Transverse colon (tissue), 3 donors: Measurements from ENCODE around the gene SYT3.

Experiments
- POLR2A ChIP-seq: fragments of 450-650 bp; IDR thresholded peaks from one replicate; pipeline ENCODE4 v1.6.1; 2016; ENCODE audit warnings: antibody characterized with exemption, mild to moderate bottlenecking, moderate library complexity
- TF ChIP-seq, protein P1 (sequence below), 5 experiments: fragments of 200-600 bp in 3 of 5; fragments of 450-650 bp in 2 of 5; sonication (generic) in 3 of 5; IDR thresholded peaks; 1 replicate in 2 of 5; 2 replicates in 3 of 5; pipeline ENCODE4 v1.5.1; 2016 to 2017; ENCODE audit warnings: antibody characterized with exemption in 5 of 5, inconsistent platforms in 3 of 5, mild to moderate bottlenecking in 2 of 5, moderate library complexity in 1 of 5

DNA sequence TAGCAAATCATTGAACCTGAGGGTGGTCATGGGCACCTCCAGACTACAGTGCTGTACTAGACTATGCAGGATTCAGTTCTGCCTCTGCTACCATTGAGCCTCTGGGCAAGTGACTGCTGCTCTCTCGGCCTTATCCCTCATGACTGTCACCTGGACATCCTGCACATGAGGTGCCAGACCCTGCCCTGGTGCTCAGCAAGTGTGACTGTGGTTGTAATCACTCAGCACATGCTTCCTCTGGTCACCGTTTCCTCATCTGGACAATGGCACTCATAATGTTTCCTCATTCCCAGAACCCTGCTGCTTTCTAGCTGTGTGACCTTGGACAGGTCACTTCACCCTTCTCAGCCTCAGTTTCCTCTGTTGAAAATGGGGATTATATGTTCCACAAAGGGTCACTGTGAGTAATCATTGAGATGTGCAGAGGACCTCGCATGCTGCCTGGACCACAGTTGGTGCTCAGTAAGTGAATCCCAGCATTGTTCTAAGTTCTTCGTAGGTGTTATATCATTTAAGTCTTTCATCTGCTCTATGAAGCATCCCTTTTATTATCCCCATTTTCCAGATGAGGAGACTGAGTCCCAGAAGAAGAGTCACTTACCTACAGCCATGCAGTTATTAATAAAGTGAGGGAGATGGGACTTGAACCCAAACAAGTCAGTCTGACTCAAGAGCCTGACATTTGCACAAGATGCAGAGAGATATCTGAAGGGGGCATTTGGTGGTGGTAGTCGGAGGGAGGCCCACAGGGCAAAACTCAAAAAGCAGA, 3.2 kb downstream of the SYT3 start:
- TF ChIP-seq, protein P1, sequence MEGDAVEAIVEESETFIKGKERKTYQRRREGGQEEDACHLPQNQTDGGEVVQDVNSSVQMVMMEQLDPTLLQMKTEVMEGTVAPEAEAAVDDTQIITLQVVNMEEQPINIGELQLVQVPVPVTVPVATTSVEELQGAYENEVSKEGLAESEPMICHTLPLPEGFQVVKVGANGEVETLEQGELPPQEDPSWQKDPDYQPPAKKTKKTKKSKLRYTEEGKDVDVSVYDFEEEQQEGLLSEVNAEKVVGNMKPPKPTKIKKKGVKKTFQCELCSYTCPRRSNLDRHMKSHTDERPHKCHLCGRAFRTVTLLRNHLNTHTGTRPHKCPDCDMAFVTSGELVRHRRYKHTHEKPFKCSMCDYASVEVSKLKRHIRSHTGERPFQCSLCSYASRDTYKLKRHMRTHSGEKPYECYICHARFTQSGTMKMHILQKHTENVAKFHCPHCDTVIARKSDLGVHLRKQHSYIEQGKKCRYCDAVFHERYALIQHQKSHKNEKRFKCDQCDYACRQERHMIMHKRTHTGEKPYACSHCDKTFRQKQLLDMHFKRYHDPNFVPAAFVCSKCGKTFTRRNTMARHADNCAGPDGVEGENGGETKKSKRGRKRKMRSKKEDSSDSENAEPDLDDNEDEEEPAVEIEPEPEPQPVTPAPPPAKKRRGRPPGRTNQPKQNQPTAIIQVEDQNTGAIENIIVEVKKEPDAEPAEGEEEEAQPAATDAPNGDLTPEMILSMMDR (IDR thresholded peaks at IDR 0.05): no peak
- TF ChIP-seq POLR2A: no peak
